ENCODE data around the gene DHCR24.

Gene DHCR24

DNA sequence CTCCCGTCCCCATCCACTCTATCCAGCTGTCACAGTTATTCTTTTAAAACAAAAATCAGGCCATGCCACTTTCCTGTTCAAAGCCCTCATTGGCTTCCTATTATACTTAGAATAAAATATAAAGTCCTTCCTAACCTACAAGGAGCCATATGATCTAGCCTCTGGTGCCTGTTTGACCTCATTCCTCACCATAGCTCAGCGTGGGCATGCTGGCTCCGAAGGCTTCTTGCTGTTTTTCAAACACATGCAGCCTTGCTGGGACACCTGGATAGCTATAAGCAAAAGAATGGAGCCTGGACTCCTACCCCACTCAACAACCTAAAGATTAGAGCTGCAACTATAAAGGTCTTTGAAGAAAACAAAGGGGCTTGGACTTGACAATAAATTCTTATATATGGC, 23.7 kb downstream of the DHCR24 start:
- no peak for ATAC-seq
- Mint-ChIP-seq H3K4me3 (no peak overlapping the region), H3K27ac (no peak overlapping the region), H3K36me3 (ENCODE audit: low read depth) (peaks cover 36% of the 10 kb centered on the region), H3K9me3 (no peaks in the 10 kb centered on the region), H3K4me1 (no peaks in the 10 kb centered on the region), H3K27me3 (no peaks in the 10 kb centered on the region)
- DNase-seq, result no peak

DNA sequence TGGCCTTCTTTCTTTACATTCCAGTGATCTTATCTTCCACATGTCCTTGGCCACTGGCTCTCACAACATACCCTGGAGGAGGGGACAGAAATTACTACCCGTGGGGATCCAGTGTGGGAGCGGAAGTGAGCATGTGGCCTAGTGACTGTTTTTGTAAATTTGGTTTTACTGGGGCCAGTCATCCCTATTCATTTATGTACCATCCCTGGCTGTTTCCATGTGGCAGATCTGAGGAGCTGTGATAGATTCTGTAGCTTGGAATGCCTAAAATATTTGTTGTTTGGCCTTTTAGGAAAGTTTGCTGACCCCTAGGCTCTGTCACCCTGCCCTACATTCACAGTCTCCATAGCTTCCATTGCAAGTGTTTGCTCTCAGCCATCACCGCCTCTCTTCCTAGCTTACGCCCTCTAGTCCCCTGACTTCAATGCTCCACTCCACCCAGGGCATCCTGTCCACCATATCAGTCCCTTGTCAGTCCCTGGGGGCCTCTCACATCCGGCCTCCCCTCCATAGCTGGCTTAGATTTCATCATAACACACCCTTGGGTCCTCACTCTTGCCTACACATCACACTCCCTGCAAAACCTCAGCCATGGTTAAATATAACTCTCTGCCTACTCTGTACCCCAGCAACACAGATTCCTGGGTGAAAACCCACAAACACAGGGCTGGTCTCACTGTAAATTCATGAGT, 25.8 kb downstream of the DHCR24 start:
- DNase-seq, result no peak
- H3K4me1 Mint-ChIP-seq, result no peaks in the 10 kb centered on the region
- H3K36me3 Mint-ChIP-seq (ENCODE audit: low read depth), result peaks cover 38% of the 10 kb centered on the region
- peak; percentile 34 for ATAC-seq
- H3K9me3 Mint-ChIP-seq, result no peaks in the 10 kb centered on the region
- H3K27me3 Mint-ChIP-seq, result no peaks in the 10 kb centered on the region
- no peak overlapping the region for H3K27ac Mint-ChIP-seq
- no peak overlapping the region for H3K4me3 Mint-ChIP-seq

DNA sequence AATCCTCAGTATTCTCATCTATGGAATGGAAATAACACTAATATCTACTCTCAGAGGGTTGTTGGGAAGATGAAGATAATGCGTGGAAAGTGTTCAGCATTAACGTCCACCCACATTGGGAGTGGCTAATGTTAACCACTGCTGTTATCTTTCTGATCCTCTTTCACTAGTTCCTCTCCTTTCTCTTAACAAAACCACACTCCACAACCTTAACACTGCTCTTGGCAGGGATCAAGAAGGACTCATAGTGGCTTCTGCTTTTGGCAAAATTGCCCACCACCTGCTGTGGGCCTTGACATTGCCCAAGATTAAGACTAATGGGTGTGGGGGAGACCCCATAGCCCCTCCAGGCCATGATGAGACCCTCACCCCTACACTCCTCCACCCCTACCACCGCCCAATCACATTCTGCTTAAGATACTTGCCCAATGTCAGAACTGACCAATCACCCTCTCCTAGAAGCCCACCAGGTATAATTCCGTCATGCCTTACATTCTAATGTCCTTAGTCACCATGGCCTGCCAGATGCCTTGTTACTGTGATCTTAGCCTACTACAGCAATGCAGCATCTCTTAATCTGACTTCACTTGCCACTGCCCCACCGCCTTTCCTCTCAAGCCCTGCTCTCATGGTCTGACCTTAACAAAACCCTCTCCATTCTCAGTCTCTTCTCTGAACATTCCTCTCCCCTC, 27.1 kb downstream of the DHCR24 start:
- Mint-ChIP-seq H3K27me3 (no peaks in the 10 kb centered on the region), H3K4me3 (no peak overlapping the region), H3K27ac (no peak overlapping the region), H3K36me3 (ENCODE audit: low read depth) (peaks cover 35% of the 10 kb centered on the region), H3K9me3 (no peaks in the 10 kb centered on the region), H3K4me1 (no peaks in the 10 kb centered on the region)
- ATAC-seq (no peak), DNase-seq (no peak)

DNA sequence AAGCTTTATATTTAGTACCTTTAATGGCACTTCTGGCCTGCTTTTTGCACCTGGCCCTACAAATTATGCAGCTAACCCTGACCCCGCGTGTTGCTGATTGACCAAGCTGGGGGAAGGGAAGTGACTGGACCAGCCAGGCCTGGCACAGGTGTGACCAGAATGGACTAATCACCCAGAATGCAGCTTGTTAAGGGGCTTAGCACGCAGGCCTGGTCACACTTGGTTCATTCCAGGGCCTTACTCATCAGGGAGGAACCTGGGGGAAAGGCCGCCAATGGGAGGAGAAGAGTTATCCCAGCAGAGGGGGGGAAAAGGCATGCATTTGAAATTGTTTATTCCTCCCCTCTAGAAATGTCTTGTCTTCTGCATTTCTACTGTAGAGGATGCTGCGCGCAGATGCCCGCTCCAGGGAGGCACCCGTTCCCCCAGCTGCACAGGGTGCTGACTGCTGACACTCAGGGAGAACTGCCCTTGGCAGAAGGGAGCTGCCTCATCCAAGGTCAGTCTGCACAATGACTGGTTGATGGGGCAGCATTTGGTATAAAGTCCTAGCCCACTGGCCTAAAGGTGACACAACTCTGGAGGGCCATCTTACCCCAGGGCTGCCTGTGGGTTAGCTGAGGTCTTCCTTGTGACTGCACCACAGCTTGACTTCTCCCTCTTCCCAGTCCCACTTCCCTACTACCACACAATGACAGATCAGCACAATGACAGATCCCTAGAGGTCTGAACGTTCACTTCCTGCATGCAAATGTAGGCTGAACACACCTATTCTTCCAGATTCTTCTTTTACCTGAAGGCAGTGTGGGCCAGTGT, 29.0 kb downstream of the DHCR24 start:
- Mint-ChIP-seq H3K27ac (no peak overlapping the region), H3K9me3 (no peaks in the 10 kb centered on the region), H3K36me3 (ENCODE audit: low read depth) (peaks cover 30% of the 10 kb centered on the region), H3K27me3 (no peaks in the 10 kb centered on the region), H3K4me1 (no peaks in the 10 kb centered on the region), H3K4me3 (no peak overlapping the region)
- ATAC-seq (no peak), DNase-seq (no peak)

DNA sequence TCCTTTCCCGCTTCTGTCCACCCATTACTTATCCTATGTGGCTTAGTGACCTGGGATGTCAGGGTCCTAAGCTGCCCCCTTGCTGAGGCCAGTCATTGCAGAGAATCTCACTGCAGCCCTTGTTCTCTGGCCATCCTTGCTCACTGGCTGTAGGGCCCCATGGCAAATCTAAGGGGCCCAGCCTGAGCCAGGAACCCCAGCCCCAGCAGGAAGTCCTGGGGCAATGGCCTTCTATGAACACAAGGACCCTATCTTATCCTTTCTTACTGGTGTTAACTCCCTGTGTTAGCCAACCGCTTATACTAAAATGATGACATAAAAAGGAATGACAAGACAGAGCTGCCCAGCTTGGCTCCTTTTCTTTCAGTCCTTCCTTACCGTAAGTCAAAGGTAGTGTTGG, 29.9 kb downstream of the DHCR24 start:
- Mint-ChIP-seq H3K9me3 (no peaks in the 10 kb centered on the region), H3K27ac (no peak overlapping the region), H3K4me3 (no peak overlapping the region), H3K36me3 (ENCODE audit: low read depth) (peaks cover 24% of the 10 kb centered on the region), H3K27me3 (no peaks in the 10 kb centered on the region), H3K4me1 (no peaks in the 10 kb centered on the region)
- no peak for ATAC-seq
- DNase-seq, result no peak

DNA sequence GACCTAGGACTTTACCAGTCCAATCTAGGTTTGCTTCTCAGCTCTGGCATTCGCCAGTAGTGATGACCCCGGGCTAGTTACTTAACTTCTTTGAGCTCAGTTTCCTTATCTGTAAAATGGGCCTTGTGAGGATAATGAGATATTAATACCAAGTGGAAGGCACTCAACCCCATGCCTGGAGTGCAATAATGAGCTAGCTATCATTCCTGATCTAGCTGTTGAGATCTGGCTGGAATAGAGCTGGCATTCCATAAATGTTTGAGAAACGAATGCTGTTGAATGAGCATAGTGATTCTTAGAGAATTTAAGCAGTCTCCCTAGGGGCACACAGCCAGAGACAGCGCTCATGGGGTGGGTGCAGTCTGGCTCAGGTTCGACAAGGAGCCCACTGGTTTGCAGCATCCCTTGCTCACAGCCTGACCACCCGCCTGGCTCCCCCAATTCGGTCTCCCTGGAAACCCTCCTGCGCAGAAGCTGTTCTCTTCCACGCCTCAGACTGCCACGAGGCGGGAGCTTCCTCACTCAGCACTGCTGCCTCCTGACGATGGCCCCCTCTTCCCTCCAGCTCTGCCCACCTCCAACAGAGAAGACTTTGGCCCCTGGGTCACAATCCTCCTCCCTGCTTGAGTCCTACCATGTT, 32.5 kb downstream of the DHCR24 start:
- ATAC-seq, result no peak
- Mint-ChIP-seq H3K36me3 (ENCODE audit: low read depth) (peaks cover 25% of the 10 kb centered on the region), H3K4me3 (no peak overlapping the region), H3K4me1 (no peaks in the 10 kb centered on the region), H3K27me3 (no peaks in the 10 kb centered on the region), H3K9me3 (no peaks in the 10 kb centered on the region), H3K27ac (no peak overlapping the region)
- DNase-seq, result no peak

DNA sequence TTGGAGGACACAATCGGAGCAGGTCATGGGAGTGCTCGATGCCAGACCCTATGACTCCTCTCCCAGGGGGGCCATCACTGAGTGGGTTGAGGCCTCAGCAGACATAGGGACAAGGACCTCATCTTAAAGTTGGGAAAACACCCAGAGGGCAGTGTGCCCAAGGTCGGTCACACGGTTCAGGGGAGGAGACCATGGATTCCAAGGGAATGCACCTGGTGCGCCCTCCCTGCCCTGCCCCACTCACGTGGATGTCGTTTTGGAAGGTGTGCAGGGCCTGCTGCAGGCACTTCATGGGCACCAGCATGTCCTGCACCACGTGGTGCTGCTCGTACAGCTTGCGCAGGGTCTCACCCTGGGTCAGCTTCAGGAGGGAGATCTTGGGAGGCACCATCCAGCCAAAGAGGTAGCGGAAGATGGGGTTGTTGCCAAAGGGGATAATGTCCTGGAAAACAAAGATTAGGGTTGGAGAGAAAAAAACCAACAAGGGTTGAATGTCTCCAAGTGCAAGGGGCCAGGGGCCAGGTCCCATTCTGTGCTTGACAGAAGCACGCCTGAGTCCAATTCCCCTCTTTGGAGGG, 33.1 kb downstream of the DHCR24 start:
- ATAC-seq (no peak), DNase-seq (no peak)
- Mint-ChIP-seq H3K4me3 (no peak overlapping the region), H3K36me3 (ENCODE audit: low read depth) (peaks cover 27% of the 10 kb centered on the region), H3K27me3 (no peaks in the 10 kb centered on the region), H3K9me3 (no peaks in the 10 kb centered on the region), H3K27ac (no peak overlapping the region), H3K4me1 (no peaks in the 10 kb centered on the region)

DNA sequence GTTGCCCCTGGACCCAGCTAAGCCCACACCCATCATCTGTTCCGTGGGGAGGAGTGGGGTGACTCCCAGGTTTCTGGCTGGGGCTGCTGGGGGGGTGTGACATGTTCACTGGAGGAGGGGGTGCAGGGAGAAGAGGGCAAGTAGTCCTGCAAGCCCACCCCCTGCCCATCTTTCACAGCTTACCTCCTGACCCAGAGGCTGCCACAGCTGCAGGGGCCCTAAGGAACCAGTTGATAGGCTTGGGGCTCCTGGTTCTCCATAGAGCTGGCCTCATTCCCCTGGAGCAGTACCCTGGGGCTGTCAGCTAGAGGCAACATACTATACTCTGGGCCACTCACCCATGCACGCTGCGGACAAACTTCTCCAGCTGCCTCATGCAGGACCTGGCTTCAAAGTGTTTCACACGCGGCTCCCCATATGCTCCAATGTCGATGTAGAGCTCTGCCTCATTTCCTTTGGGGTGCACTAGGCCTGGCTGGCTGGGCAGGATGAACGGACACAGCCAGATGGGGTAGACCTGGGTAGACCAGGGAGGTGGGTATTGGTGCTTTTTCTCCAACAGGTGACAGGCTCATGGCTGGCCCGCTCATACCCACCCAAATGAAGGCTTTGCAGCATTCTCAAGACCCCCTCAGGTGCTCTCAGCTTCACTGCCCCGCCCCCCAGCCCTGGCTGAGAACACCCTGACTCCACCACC, 33.8 kb downstream of the DHCR24 start:
- no peak for ATAC-seq
- no peaks in the 10 kb centered on the region for H3K9me3 Mint-ChIP-seq
- no peak overlapping the region for H3K27ac Mint-ChIP-seq
- peaks cover 26% of the 10 kb centered on the region for H3K36me3 Mint-ChIP-seq (ENCODE audit: low read depth)
- no peaks in the 10 kb centered on the region for H3K4me1 Mint-ChIP-seq
- H3K4me3 Mint-ChIP-seq, result no peak overlapping the region
- no peak for DNase-seq
- H3K27me3 Mint-ChIP-seq, result no peaks in the 10 kb centered on the region

DNA sequence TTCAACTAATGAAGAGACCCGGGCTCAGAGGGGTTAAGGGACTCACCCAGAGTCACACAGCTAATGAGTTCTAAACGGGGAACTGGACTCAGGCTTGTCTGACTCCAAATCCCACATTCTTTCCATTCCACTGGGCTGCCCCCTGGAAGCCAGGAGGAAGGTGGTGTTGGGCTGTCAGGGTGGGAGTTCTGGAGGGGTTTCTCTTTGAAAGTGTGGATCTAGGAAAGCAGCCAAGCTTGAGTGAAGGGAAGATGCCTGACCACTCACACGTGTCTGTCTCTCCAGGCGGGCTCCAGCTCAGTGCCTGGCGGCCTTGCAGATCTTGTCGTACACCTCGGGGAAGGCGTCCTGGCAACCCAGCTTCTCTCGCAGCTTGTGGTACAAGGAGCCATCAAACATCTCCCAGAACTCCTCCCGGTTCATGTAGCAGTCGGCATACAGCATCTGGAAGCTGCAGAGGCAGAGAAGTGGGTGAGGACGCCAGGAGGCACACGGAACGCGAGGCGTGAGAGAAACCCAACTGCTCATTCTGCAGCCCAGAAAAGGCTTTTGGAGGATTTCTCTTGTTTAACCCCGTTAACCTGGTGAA, 35.0 kb downstream of the DHCR24 start:
- Mint-ChIP-seq H3K4me3 (no peak overlapping the region), H3K9me3 (no peaks in the 10 kb centered on the region), H3K4me1 (no peaks in the 10 kb centered on the region), H3K36me3 (ENCODE audit: low read depth) (peaks cover 24% of the 10 kb centered on the region), H3K27ac (no peak overlapping the region), H3K27me3 (no peaks in the 10 kb centered on the region)
- ATAC-seq, result no peak
- no peak for DNase-seq

DNA sequence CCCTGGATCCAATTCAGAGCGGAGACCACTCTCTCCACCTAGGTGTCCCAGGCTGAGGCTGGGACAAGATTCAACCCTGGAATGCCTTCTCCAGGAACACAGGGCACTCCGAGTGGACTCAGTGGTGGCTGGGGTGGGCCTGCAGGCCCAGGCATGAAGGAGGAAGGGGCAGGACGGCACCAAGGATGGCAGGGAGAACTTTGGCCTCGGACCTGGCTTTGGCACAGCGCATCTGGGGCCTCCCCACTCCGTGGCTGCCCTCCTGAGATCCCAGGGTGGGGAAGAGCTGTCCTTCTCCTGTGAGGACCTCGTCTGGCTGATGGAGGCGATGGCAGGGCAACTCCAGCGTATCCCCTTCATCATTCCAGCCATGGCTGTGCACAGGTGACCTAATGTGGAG, 35.6 kb downstream of the DHCR24 start:
- Mint-ChIP-seq H3K4me1 (no peaks in the 10 kb centered on the region), H3K36me3 (ENCODE audit: low read depth) (peaks cover 24% of the 10 kb centered on the region), H3K27me3 (no peaks in the 10 kb centered on the region), H3K27ac (no peak overlapping the region), H3K4me3 (no peak overlapping the region), H3K9me3 (no peaks in the 10 kb centered on the region)
- ATAC-seq (no peak), DNase-seq (no peak)

DNA sequence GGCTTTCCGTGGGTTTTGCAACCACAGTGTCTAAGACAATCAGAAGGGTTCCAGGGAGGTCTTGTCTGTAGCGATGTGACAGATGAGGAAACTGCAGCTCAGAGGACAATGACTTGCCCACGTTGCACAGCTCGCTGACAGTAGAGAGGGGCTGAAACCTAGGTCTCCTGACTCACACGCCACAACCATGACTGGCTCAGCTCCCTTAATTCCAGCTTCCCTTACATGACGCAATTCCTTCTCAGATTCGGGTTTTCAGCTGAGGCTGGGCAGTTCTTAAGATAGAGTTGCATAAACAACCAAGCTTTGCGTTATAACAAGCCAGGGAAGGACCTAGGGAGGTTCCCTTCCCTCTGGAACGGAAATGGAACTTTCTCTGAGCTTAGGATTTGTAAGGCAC, 36.3 kb downstream of the DHCR24 start:
- Mint-ChIP-seq H3K27ac (no peak overlapping the region), H3K9me3 (no peaks in the 10 kb centered on the region), H3K4me1 (no peaks in the 10 kb centered on the region), H3K36me3 (ENCODE audit: low read depth) (peaks cover 24% of the 10 kb centered on the region), H3K27me3 (no peaks in the 10 kb centered on the region), H3K4me3 (no peak overlapping the region)
- ATAC-seq, result no peak
- no peak for DNase-seq

DNA sequence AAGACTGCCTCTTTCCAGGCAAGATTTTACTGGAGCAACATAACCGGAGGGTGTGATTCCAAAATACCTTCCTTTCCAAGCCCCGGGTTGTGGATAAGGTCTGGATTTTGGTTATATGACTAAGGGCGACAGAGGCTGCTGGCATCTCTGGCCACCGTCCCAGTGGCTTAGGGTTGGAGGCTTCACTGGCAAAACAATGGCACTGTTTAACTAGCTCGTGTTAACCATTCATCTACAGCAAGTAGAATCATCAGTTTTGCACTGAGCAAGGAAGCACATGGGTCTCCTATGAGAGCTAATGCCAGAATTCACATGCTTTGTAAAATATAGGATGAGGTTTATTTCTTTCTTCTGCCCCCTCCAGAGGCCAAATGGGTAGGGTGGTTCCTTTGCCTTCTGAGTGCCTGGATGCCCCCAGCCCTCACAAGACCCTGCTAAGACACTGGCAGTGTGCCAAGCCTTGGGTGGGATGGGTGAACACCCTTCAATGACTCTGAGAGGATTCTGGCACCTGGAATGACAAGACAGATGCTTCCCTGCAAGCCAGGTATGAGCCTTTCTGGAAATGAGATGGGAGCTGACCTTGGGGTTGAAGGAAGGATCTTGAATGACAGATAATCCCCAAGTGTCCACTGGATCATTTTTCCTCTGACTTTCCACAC, 36.8 kb downstream of the DHCR24 start:
- peaks cover 24% of the 10 kb centered on the region for H3K36me3 Mint-ChIP-seq (ENCODE audit: low read depth)
- DNase-seq (no peak), ATAC-seq (no peak)
- H3K4me1 Mint-ChIP-seq, result no peaks in the 10 kb centered on the region
- H3K9me3 Mint-ChIP-seq, result no peaks in the 10 kb centered on the region
- H3K27me3 Mint-ChIP-seq, result no peaks in the 10 kb centered on the region
- H3K27ac Mint-ChIP-seq, result no peak overlapping the region
- no peak overlapping the region for H3K4me3 Mint-ChIP-seq

DNA sequence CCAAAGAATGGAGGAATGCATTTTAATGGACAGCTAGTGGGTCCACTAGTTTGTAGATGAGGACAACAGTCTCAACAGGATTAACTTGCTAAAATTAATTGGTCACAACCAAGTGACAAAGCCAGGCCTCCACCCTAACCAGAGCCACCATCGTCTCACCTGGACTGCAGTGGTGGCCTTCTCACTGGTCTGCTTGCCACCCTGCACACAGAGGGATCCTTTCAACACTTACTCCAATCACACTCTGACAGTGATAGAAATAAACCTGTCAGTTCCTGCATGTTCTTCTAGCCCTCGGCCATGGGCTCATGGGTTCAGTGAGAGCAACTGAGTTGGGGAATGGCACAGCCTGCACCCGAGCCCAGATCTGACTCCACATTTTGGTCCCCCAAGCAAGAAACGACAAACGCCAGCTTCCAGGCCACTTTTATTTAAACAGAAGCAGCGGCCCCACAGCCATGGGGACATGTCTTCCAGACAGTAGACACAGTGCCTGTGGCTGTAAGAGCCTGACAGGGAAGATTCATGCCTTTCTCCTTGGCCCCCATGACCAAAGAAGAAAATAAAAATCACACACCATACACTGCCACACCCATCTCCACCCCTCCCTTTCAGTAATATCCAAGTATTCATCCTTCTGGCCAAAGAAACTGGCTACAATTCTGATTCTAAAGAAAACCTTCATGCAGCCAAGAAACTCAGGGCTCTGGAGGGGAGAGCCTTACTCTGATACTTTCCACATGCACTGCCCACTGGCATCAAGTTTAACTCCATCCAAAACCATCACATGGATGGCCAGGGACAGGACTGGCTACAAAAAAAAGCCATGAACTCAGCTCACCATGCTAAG, 37.6 kb downstream of the DHCR24 start:
- ATAC-seq, result no peak
- no peak for DNase-seq
- H3K4me3 Mint-ChIP-seq, result no peak overlapping the region
- no peaks in the 10 kb centered on the region for H3K4me1 Mint-ChIP-seq
- H3K27me3 Mint-ChIP-seq, result no peaks in the 10 kb centered on the region
- no peaks in the 10 kb centered on the region for H3K9me3 Mint-ChIP-seq
- H3K36me3 Mint-ChIP-seq (ENCODE audit: low read depth), result peaks cover 24% of the 10 kb centered on the region
- no peak overlapping the region for H3K27ac Mint-ChIP-seq
